ENCODE results near the gene JMJD1C.
A peak's percentile ranks its signal among the peaks of the same experiment; 100 is the strongest.

Gene JMJD1C

DNA sequence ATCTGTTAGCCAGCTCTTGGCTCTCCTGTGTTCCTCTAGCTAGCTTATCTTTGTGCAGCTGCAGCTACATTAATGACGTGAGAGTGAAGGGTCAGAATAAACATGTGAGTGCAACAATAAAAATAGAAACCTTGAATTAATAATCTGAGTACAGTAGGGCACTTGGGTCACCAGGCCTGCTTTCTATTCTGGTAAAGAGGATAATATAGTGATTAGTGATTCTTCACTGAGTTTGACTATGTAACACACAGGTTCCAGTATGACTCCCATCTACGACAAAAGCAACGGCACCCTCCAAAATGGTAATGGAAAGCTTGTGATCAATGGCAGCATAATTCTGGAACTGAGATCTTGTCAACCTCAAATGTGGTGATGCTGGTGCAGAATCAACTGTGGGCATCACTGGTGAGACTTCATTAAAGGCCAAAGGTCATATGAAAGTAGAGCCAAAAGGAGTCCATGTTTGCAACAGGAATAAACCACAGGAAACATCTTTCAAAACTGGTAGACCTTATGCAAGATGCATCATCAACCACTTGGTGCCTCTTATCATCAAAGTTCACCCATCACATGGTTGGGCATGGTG, 255.1 kb downstream of the JMJD1C start:
- DNase-seq = no peak

- no peak for DNase-seq
Measured at GRCh38 chr10:63209705-63210104, 256.1 kb downstream of the JMJD1C start.

GRCh38 chr10:63208986-63209385, 256.8 kb downstream of the JMJD1C start:
- peak in 1 of 2 experiments; percentile 3 for DNase-seq

DNA sequence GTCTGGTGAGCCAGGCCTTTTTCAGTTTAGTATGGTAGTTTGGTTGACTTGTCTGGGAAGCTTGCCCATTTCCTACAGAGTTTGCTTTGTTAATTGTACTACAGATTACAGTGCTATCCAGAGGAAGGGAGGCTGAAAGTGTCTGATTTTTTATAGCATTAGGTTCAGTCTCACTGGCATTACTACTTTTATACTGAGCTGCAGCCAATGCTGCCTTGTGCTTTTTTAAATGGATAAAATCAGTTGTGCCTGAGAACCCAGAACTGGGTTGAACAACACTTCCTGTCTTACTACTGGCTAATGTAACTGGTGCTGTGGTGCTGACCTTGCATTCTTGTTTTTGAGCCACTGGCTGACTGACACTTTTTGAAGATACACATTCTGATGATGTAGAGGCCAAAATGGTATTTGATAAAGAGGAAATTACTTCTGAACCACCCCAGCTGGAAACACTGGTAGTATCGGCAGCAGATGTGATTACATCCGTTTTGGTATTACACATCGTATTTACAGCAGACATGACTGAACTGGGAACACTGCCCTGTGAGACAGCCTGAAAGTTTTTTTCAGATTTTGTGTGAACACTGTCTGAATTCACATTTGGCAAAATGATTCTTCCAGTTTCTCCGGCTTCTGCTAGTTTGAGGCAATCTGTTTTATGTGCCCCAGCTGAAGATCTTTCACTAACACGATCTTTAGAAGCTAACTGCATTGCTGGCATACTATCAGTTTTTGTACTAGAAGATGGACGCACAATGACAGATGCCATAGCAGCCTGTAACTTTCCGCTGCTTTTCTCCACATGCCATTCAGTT, 258.6 kb downstream of the JMJD1C start:
- no peak for DNase-seq

GRCh38 chr10:63206576-63206975, 259.2 kb downstream of the JMJD1C start:
- no peak for DNase-seq

GRCh38 chr10:63205421-63205820, 260.4 kb downstream of the JMJD1C start:
- no peak for DNase-seq

GRCh38 chr10:63204667-63205391, 260.9 kb downstream of the JMJD1C start:
- DNase-seq = no peak

GRCh38 chr10:63201118-63201517, 264.7 kb downstream of the JMJD1C start:
- DNase-seq = no peak

- no peak for DNase-seq
Measured at GRCh38 chr10:63200431-63200830, 265.3 kb downstream of the JMJD1C start.

DNA sequence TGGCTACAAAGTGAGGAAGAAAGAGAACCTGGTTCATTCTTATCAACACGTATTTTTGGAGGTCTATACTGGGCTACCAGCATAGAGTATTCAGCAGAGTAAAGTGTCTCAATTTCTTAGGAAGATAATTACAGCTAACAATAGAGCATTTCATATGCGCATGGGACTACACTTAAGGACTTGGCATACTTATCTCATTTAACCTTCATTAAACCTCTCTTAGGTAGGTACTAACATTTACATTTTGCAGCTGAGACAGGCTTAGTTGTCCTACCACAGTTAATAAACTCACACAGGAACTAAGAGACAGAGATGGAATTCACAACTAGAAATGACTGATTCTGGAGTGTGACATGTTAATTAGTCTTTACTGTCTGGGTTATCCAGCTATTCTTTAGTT, 266.1 kb downstream of the JMJD1C start:
- no peak for DNase-seq

GRCh38 chr10:63197344-63198092, 268.3 kb downstream of the JMJD1C start:
- DNase-seq = no peak

DNA sequence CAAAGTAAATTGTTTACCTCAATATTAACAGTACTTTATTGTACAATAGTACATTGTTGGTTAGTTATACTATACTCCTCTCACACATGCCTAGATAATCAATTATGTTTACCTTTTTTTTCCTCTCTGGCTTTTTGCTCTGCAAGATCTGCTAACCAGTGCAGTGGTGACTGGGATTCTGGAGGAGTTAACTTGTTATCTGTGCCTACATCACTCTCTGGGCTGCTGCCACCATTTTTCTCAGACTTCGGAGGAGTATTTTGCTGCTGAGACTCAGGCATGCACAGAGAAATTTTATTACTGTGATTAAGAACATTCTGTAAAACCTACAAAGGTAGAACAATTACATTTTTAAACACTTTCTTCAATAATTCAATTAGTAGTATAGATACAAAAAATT, 273.0 kb downstream of the JMJD1C start:
- DNase-seq = no peak

GRCh38 chr10:63175534-63175933, 290.2 kb downstream of the JMJD1C start:
- DNase-seq = no peak

DNA sequence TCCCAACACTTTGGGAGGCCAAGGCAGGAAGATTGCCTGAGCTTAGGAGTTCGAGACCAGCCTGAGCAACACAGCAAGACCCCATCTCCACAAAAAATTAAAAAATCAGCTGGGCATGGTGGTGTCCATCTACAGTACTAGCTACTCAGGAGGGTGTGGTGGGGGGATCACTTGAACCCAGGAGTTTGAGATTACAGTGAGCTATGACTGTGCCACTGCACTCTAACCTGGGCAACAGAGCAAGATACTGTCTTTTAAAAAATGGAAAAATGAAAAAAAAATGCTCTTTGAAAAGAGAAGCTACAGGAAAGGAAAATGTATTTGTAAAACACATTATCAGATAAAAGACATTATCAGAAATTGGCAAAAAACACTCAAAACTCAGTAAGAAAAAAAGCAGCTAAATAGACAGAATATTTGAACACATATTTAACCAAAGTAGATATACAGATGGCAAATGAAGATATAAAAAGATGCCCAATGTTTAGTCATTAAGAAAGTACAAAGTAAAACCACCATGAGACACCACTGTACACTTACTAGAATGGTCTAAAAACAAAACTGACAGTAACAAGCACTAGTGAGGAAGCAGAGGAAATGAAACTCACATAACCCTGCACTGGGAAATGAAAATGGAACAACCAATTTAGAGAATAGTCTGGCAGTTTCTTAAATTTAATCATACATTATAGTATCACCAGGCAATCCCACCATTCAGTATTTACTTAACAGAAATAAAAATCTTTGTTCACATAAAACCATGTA, 292.1 kb downstream of the JMJD1C start:
- no peak for DNase-seq

GRCh38 chr10:63171926-63172325, 293.9 kb downstream of the JMJD1C start:
- DNase-seq = no peak

- no peak for DNase-seq
Measured at GRCh38 chr10:63171255-63171855, 294.4 kb downstream of the JMJD1C start.

GRCh38 chr10:63169624-63170023, 296.2 kb downstream of the JMJD1C start:
- no peak for DNase-seq

DNA sequence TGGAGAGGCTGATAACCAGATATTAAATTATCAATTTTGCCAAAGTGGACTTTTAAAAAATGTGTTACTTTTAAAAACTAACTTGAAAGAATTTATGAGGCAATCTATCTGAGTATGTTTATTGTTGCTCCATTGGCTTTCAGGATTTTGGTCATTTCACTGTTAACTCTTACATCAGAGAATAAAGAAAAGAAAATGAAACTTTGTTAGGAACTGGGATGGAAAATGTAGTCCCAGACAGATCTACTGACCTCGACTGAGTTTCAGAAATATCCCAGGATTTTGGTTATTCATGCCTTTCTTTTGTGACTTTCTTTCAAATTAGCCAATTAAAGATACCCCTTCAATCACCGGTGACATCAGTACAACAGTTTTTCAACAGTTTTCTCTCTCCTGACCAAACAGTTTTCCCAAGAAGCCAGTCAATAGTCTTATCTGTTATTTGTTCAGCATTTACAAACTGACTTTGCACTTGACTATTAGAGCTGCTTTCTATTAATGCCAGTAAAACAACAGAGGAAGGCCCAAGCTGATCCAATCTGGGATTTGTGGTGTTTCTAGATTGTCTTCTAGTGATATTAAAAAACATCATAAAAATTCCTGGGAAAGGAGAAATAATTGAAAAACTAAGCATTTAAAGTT, 296.8 kb downstream of the JMJD1C start:
- no peak for DNase-seq

- DNase-seq = peak in 1 of 2 experiments; percentile 53
Measured at GRCh38 chr10:63166742-63167258, 299.0 kb downstream of the JMJD1C start.

- no peak for DNase-seq
Measured at GRCh38 chr10:63165249-63165648, 300.5 kb downstream of the JMJD1C start.

DNA sequence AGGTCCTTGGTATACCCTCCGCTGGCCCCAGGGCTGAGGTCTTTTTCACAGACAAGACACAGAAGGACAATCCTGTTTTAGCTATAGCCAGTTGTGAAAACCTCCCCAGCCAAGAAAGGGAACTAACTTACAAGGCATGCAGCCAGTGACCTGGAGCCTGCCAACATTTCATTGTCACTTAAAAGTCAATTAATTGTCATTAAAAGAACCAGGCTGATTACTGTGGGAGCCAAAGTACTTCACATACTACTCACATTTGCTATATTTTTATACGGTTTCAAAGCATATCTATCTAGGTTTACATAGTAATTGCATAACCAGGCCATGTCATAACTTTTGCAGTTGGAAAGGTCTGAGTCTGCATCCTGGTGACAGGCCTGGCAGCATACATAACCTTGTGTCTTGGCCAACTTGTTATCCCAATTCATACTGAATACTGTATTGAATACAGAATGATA, 301.6 kb downstream of the JMJD1C start:
- no peak for DNase-seq
